SK-N-SH treated with all-trans-retinoic acid at 6 μM for 48 hours (cell line): Measurements from ENCODE around the gene PSMB5.

Experiments
- ATAC-seq: fragments of 200-7000 bp; cut with Tn5 transposase; 3 replicates; pipeline ENCODE4 v1.9.1; 2020; ENCODE audit warnings: mild to moderate bottlenecking, moderate library complexity
- ARNTL ChIP-seq: fragments of 450-650 bp; formaldehyde crosslinking; IDR thresholded peaks from 2 replicates; pipeline ENCODE4 v1.5.0; 2020; ENCODE audit warnings: low read depth, mild to moderate bottlenecking, moderate library complexity, borderline replicate concordance
- BACH2 ChIP-seq: fragments of 250-450 bp; sonication (Bioruptor Pico); IDR thresholded peaks from 2 replicates; pipeline ENCODE4 v1.9.0; 2021; ENCODE audit warnings: mild to moderate bottlenecking, borderline replicate concordance
- CSDC2 ChIP-seq: fragments of 250-450 bp; sonication (Bioruptor Pico); IDR thresholded peaks from 2 replicates; pipeline ENCODE4 v1.5.0; 2020; ENCODE audit warnings: mild to moderate bottlenecking, moderate library complexity
- ESRRG ChIP-seq: fragments of 250-450 bp; sonication (Bioruptor Pico); IDR thresholded peaks from 2 replicates; pipeline ENCODE4 v1.6.1; 2021; ENCODE audit warnings: mild to moderate bottlenecking
- GLIS3 ChIP-seq: fragments of 250-450 bp; sonication (Bioruptor Pico); IDR thresholded peaks from 2 replicates; pipeline ENCODE4 v1.5.0; 2020; ENCODE audit warnings: mild to moderate bottlenecking, moderate library complexity
- ISL1 ChIP-seq: fragments of 250-450 bp; sonication (Bioruptor Pico); IDR thresholded peaks from 2 replicates; pipeline ENCODE4 v2.1.2; 2022; ENCODE audit warnings: mild to moderate bottlenecking, moderate library complexity
- PPARA ChIP-seq: fragments of 250-450 bp; sonication (Bioruptor Pico); IDR thresholded peaks from 2 replicates; pipeline ENCODE4 v1.5.0; 2020; ENCODE audit warnings: mild to moderate bottlenecking, borderline replicate concordance
- RARB ChIP-seq: fragments of 250-450 bp; sonication (Bioruptor Pico); IDR thresholded peaks from 2 replicates; pipeline ENCODE4 v1.8.0; 2021; ENCODE audit warnings: mild to moderate bottlenecking, moderate library complexity
- SNAI2 ChIP-seq: fragments of 250-450 bp; sonication (Bioruptor Pico); IDR thresholded peaks from 2 replicates; pipeline ENCODE4 v1.5.0; 2020; ENCODE audit warnings: mild to moderate bottlenecking, moderate library complexity
- TCF4 ChIP-seq: fragments of 250-450 bp; sonication (Bioruptor Pico); IDR thresholded peaks from 2 replicates; pipeline ENCODE4 v1.8.0; 2021; ENCODE audit warnings: mild to moderate bottlenecking, moderate library complexity, borderline replicate concordance
- TOX ChIP-seq: fragments of 250-450 bp; sonication (Bioruptor Pico); IDR thresholded peaks from 2 replicates; pipeline ENCODE4 v1.8.0; 2021; ENCODE audit warnings: mild to moderate bottlenecking, moderate library complexity, borderline replicate concordance
- ZC3H10 ChIP-seq: fragments of 250-450 bp; sonication (Bioruptor Pico); IDR thresholded peaks from 2 replicates; pipeline ENCODE4 v1.5.1; 2021; ENCODE audit warnings: mild to moderate bottlenecking, moderate library complexity
- ZFP3 ChIP-seq: fragments of 250-450 bp; sonication (Bioruptor Pico); IDR thresholded peaks from 2 replicates; pipeline ENCODE4 v1.5.0; 2020; ENCODE audit warnings: mild to moderate bottlenecking, moderate library complexity
- ZNF565 ChIP-seq: fragments of 450-650 bp; formaldehyde crosslinking; conservative IDR thresholded peaks from 2 replicates; pipeline ENCODE4 v1.5.0; 2020; ENCODE audit warnings: low read depth, mild to moderate bottlenecking, moderate library complexity
- ZNF70 ChIP-seq: fragments of 450-650 bp; formaldehyde crosslinking; IDR thresholded peaks from 2 replicates; pipeline ENCODE4 v1.5.0; 2020; ENCODE audit warnings: mild to moderate bottlenecking, moderate library complexity
- ZNF8 ChIP-seq: fragments of 450-650 bp; formaldehyde crosslinking; IDR thresholded peaks from 2 replicates; pipeline ENCODE4 v1.5.0; 2020; ENCODE audit warnings: mild to moderate bottlenecking, moderate library complexity
- TF ChIP-seq, protein P1 (sequence below): fragments of 250-450 bp; sonication (Bioruptor Pico); IDR thresholded peaks from 2 replicates; pipeline ENCODE4 v1.8.0; 2020; ENCODE audit warnings: mild to moderate bottlenecking, moderate library complexity, borderline replicate concordance
- TF ChIP-seq, protein P2 (sequence below): fragments of 250-450 bp; sonication (Bioruptor Pico); IDR thresholded peaks from 2 replicates; pipeline ENCODE4 v1.5.1; 2021; ENCODE audit warnings: mild to moderate bottlenecking, moderate library complexity
- TF ChIP-seq, protein P3 (sequence below): fragments of 250-450 bp; sonication (Bioruptor Pico); IDR thresholded peaks from 2 replicates; pipeline ENCODE4 v1.8.0; 2021; ENCODE audit warnings: low read depth, mild to moderate bottlenecking, moderate library complexity, borderline replicate concordance
- TF ChIP-seq, protein P4 (sequence below): fragments of 250-450 bp; sonication (Bioruptor Pico); IDR thresholded peaks from 2 replicates; pipeline ENCODE4 v1.5.0; 2020; ENCODE audit warnings: mild to moderate bottlenecking, moderate library complexity
- TF ChIP-seq, protein P5 (sequence below): fragments of 250-450 bp; sonication (Bioruptor Pico); IDR thresholded peaks from 2 replicates; pipeline ENCODE4 v1.5.1; 2020; ENCODE audit warnings: low read depth, mild to moderate bottlenecking, moderate library complexity

PSMB5 gene

DNA sequence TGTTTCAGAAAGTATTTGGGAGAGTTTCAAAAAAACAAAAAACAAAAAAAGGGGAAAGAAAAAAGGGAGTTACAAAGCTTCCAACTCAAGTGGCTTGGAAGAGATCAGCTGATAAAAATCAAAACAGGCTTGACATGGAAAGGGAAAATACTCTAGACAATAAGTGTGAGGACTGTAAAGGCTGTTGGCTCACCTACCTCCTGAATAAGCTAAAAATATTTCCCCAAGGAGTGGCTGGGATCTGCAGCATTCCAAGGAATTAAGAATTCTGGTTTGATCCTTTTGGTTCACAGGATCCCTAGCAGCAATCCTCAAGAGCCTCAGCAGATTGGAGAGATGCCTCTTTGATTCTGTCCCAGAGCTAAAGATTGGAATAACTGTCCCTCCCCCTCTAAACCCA, 41.2 kb downstream of the PSMB5 start:
- TF ChIP-seq SNAI2 (CRISPR knock-in tag) (no peak), ZNF70 (CRISPR knock-in tag) (no peak), BACH2 (CRISPR knock-in tag) (no peak), PPARA (CRISPR knock-in tag) (no peak), RARB (CRISPR knock-in tag) (no peak), TOX (CRISPR knock-in tag) (no peak), ZNF565 (no peak), ZFP3 (CRISPR knock-in tag) (no peak), ISL1 (CRISPR knock-in tag) (no peak), GLIS3 (CRISPR knock-in tag) (no peak), ZC3H10 (CRISPR knock-in tag) (no peak), ZNF8 (CRISPR knock-in tag) (no peak)
- TF ChIP-seq, protein P1, sequence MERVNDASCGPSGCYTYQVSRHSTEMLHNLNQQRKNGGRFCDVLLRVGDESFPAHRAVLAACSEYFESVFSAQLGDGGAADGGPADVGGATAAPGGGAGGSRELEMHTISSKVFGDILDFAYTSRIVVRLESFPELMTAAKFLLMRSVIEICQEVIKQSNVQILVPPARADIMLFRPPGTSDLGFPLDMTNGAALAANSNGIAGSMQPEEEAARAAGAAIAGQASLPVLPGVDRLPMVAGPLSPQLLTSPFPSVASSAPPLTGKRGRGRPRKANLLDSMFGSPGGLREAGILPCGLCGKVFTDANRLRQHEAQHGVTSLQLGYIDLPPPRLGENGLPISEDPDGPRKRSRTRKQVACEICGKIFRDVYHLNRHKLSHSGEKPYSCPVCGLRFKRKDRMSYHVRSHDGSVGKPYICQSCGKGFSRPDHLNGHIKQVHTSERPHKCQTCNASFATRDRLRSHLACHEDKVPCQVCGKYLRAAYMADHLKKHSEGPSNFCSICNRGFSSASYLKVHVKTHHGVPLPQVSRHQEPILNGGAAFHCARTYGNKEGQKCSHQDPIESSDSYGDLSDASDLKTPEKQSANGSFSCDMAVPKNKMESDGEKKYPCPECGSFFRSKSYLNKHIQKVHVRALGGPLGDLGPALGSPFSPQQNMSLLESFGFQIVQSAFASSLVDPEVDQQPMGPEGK (CRISPR knock-in tag): no peak
- TF ChIP-seq, protein P2, sequence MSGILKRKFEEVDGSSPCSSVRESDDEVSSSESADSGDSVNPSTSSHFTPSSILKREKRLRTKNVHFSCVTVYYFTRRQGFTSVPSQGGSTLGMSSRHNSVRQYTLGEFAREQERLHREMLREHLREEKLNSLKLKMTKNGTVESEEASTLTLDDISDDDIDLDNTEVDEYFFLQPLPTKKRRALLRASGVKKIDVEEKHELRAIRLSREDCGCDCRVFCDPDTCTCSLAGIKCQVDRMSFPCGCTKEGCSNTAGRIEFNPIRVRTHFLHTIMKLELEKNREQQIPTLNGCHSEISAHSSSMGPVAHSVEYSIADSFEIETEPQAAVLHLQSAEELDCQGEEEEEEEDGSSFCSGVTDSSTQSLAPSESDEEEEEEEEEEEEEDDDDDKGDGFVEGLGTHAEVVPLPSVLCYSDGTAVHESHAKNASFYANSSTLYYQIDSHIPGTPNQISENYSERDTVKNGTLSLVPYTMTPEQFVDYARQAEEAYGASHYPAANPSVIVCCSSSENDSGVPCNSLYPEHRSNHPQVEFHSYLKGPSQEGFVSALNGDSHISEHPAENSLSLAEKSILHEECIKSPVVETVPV (CRISPR knock-in tag): no peak
- TF ChIP-seq, protein P3, sequence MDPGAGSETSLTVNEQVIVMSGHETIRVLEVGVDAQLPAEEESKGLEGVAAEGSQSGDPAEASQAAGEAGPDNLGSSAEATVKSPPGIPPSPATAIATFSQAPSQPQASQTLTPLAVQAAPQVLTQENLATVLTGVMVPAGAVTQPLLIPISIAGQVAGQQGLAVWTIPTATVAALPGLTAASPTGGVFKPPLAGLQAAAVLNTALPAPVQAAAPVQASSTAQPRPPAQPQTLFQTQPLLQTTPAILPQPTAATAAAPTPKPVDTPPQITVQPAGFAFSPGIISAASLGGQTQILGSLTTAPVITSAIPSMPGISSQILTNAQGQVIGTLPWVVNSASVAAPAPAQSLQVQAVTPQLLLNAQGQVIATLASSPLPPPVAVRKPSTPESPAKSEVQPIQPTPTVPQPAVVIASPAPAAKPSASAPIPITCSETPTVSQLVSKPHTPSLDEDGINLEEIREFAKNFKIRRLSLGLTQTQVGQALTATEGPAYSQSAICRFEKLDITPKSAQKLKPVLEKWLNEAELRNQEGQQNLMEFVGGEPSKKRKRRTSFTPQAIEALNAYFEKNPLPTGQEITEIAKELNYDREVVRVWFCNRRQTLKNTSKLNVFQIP (CRISPR knock-in tag): no peak
- no peak for ATAC-seq

DNA sequence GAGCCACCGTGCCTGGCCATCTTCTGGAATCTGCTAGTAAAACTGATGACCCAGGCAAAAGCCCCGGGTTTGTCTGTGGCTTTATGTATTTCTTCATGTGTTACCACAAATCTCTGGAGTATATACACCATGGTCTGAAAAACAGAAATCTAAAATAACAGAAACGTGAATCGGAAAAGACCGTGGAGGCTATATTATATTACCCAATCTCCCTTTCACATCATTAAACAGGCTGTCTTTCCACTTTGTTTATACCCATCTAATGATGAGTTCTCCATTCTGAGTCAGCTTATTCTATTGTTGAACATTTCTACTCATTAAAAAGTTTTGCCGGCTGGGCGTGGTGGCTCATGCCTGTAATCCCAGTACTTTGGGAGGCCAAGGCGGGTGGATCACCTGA, 42.8 kb downstream of the PSMB5 start:
- TF ChIP-seq BACH2 (CRISPR knock-in tag): no peak
- TF ChIP-seq ESRRG: no peak
- TF ChIP-seq PPARA (CRISPR knock-in tag): no peak
- TF ChIP-seq, protein P2 (CRISPR knock-in tag): no peak
- no peak for TF ChIP-seq RARB (CRISPR knock-in tag)
- TF ChIP-seq ZNF70 (CRISPR knock-in tag): no peak
- TF ChIP-seq, protein P4, sequence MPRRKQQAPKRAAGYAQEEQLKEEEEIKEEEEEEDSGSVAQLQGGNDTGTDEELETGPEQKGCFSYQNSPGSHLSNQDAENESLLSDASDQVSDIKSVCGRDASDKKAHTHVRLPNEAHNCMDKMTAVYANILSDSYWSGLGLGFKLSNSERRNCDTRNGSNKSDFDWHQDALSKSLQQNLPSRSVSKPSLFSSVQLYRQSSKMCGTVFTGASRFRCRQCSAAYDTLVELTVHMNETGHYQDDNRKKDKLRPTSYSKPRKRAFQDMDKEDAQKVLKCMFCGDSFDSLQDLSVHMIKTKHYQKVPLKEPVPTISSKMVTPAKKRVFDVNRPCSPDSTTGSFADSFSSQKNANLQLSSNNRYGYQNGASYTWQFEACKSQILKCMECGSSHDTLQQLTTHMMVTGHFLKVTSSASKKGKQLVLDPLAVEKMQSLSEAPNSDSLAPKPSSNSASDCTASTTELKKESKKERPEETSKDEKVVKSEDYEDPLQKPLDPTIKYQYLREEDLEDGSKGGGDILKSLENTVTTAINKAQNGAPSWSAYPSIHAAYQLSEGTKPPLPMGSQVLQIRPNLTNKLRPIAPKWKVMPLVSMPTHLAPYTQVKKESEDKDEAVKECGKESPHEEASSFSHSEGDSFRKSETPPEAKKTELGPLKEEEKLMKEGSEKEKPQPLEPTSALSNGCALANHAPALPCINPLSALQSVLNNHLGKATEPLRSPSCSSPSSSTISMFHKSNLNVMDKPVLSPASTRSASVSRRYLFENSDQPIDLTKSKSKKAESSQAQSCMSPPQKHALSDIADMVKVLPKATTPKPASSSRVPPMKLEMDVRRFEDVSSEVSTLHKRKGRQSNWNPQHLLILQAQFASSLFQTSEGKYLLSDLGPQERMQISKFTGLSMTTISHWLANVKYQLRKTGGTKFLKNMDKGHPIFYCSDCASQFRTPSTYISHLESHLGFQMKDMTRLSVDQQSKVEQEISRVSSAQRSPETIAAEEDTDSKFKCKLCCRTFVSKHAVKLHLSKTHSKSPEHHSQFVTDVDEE (CRISPR knock-in tag): no peak
- no peak for TF ChIP-seq ARNTL (CRISPR knock-in tag)
- TF ChIP-seq GLIS3 (CRISPR knock-in tag): no peak
- no peak for TF ChIP-seq ZNF565
- TF ChIP-seq, protein P5, sequence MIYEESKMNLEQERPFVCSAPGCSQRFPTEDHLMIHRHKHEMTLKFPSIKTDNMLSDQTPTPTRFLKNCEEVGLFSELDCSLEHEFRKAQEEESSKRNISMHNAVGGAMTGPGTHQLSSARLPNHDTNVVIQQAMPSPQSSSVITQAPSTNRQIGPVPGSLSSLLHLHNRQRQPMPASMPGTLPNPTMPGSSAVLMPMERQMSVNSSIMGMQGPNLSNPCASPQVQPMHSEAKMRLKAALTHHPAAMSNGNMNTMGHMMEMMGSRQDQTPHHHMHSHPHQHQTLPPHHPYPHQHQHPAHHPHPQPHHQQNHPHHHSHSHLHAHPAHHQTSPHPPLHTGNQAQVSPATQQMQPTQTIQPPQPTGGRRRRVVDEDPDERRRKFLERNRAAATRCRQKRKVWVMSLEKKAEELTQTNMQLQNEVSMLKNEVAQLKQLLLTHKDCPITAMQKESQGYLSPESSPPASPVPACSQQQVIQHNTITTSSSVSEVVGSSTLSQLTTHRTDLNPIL (CRISPR knock-in tag): no peak
- TF ChIP-seq CSDC2: no peak
- TF ChIP-seq, protein P3 (CRISPR knock-in tag): no peak
- TF ChIP-seq ISL1 (CRISPR knock-in tag): no peak
- no peak for TF ChIP-seq ZNF8 (CRISPR knock-in tag)
- TF ChIP-seq TCF4: no peak
- no peak for ATAC-seq
